Astrocyte (in vitro differentiated cells and primary cell): ENCODE results near the gene UBE2V1. TPM values are rescaled to one million over a fixed set of nuclear protein-coding genes. Genes with fewer than 3 reads are reported as not detected.

ENCODE experiments used
- DNase-seq: peaks from one replicate; pipeline ENCODE4 v3.0.0-alpha.2; 2010; ENCODE audit warnings: low read depth
- FAIRE-seq: peaks from 2 replicates; lab custom pipeline; 2011; peaks lifted over from hg19 to GRCh38; lab: Jason Lieb, UNC
- H2AFZ ChIP-seq: 2 replicates; pipeline ENCODE4 v1.6.0; 2012; ENCODE audit warnings: low read depth, low read length, inconsistent platforms
- H3K27ac ChIP-seq: 2 replicates; pipeline ENCODE4 v1.5.1; 2011; ENCODE audit warnings: low read depth, low read length, inconsistent platforms
- H3K27me3 ChIP-seq: 2 replicates; pipeline ENCODE4 v1.6.0; 2011; ENCODE audit warnings: low read length, inconsistent platforms; ENCODE audit not compliant: insufficient read depth
- H3K36me3 ChIP-seq: 2 replicates; pipeline ENCODE4 v1.5.1; 2011; ENCODE audit warnings: low read length, inconsistent platforms; ENCODE audit not compliant: insufficient read depth
- H3K4me1 ChIP-seq: 2 replicates; pipeline ENCODE4 v1.5.1; 2011; ENCODE audit warnings: low read length, inconsistent platforms; ENCODE audit not compliant: insufficient read depth
- H3K4me2 ChIP-seq: 2 replicates; pipeline ENCODE4 v1.6.0; 2012; ENCODE audit warnings: low read length, inconsistent platforms
- H3K4me3 ChIP-seq: 2 replicates; pipeline ENCODE4 v1.5.1; 2011; ENCODE audit warnings: low read depth, mild to moderate bottlenecking, low read length, inconsistent platforms; ENCODE audit not compliant: insufficient read depth
- H3K79me2 ChIP-seq: 2 replicates; pipeline ENCODE4 v1.6.0; 2012; ENCODE audit warnings: mild to moderate bottlenecking, low read length, inconsistent platforms; ENCODE audit not compliant: insufficient read depth
- H3K9ac ChIP-seq: 2 replicates; pipeline ENCODE4 v1.6.0; 2012; ENCODE audit warnings: mild to moderate bottlenecking, low read length, inconsistent platforms
- H3K9me3 ChIP-seq: 2 replicates; pipeline ENCODE4 v1.5.1; 2012; ENCODE audit warnings: low read depth, mild to moderate bottlenecking, low read length, inconsistent platforms; ENCODE audit not compliant: insufficient read depth
- H4K20me1 ChIP-seq: 2 replicates; pipeline ENCODE4 v1.6.0; 2012; ENCODE audit warnings: low read length, inconsistent platforms; ENCODE audit not compliant: insufficient read depth
- H3K27ac Mint-ChIP-seq: one replicate; pipeline ENCODE4 v1.8.0; 2021; ENCODE audit warnings: mild to moderate bottlenecking, mixed read lengths; ENCODE audit not compliant: unreplicated experiment
- H3K27me3 Mint-ChIP-seq: one replicate; pipeline ENCODE4 v1.8.0; 2021; ENCODE audit warnings: low read depth, mixed read lengths; ENCODE audit not compliant: unreplicated experiment
- H3K36me3 Mint-ChIP-seq: one replicate; pipeline ENCODE4 v1.8.0; 2021; ENCODE audit warnings: low read depth, mixed read lengths; ENCODE audit not compliant: unreplicated experiment
- H3K4me1 Mint-ChIP-seq: one replicate; pipeline ENCODE4 v1.8.0; 2021; ENCODE audit warnings: low read depth, mixed read lengths; ENCODE audit not compliant: unreplicated experiment
- H3K4me3 Mint-ChIP-seq: one replicate; pipeline ENCODE4 v1.8.0; 2021; ENCODE audit warnings: mild to moderate bottlenecking, moderate library complexity, mixed read lengths; ENCODE audit not compliant: unreplicated experiment
- H3K9me3 Mint-ChIP-seq: one replicate; pipeline ENCODE4 v1.8.0; 2021; ENCODE audit warnings: mild to moderate bottlenecking, mixed read lengths; ENCODE audit not compliant: unreplicated experiment
- EZH2 ChIP-seq: IDR thresholded peaks from 2 replicates; pipeline ENCODE4 v1.6.1; 2012; ENCODE audit warnings: mild to moderate bottlenecking, low read length, inconsistent platforms; ENCODE audit not compliant: insufficient read depth
- total RNA-seq: library from RNA; stranded (reverse); gene quantifications from 2 replicates; pipeline ENCODE4 v1.2.1, GENCODE V29; 2021
- TF ChIP-seq, protein P1 (sequence below): IDR thresholded peaks from 2 replicates; pipeline ENCODE4 v1.5.1; 2011; ENCODE audit warnings: low read depth, mild to moderate bottlenecking, inconsistent platforms, low read length, moderate library complexity; ENCODE audit not compliant: insufficient read depth

UBE2V1 gene
- total RNA-seq, 1 donor from 2014 or later: 139 TPM

DNA sequence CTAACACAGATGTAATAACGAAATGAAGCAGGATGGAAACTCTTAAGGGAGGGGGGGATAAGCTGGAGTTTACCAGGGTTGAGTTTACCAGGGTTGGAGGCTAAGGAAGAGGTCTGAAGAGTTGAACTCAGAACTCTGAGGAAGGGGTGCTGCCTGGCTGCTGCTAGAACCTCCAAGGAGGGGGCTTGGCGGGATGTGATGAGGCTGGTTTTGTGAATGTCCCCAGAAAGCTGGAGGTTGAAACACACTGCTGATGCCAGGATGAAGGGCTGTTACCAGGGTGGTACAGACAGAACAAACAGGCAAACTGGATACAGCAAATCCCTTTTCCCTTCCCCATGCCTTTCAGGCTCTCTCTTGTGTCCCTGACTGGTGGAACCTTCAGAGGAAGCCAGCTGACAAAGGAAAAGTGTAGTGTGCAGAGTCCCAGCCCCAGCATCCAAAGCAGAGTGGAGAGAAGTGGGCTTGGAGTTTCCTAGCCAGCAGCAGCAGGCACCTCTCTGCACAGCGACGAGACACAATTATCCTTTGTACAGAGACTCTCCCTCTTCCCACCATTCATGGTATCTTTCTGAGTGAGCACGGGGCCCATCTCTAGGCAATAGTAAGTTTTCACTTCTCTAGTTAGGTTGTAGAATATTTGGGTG, 23.7 kb downstream of the UBE2V1 start:
- no peak for FAIRE-seq
- no peak overlapping the region for H3K27ac Mint-ChIP-seq
- Histone ChIP-seq H2AFZ (no peak overlapping the region), H4K20me1 (peaks cover 88% of the 10 kb centered on the region), H3K36me3 (peaks cover 20% of the 10 kb centered on the region), H3K9me3 (no peaks in the 10 kb centered on the region), H3K4me1 (peaks cover 14% of the 10 kb centered on the region), H3K27ac (no peak overlapping the region), H3K79me2 (peaks cover 80% of the 10 kb centered on the region), H3K4me3 (no peak overlapping the region), H3K4me2 (no peak overlapping the region), H3K27me3 (no peaks in the 10 kb centered on the region), H3K9ac (no peak overlapping the region)
- no peak for DNase-seq
- no peaks in the 10 kb centered on the region for H3K27me3 Mint-ChIP-seq
- TF ChIP-seq EZH2: no peak
- TF ChIP-seq, protein P1, sequence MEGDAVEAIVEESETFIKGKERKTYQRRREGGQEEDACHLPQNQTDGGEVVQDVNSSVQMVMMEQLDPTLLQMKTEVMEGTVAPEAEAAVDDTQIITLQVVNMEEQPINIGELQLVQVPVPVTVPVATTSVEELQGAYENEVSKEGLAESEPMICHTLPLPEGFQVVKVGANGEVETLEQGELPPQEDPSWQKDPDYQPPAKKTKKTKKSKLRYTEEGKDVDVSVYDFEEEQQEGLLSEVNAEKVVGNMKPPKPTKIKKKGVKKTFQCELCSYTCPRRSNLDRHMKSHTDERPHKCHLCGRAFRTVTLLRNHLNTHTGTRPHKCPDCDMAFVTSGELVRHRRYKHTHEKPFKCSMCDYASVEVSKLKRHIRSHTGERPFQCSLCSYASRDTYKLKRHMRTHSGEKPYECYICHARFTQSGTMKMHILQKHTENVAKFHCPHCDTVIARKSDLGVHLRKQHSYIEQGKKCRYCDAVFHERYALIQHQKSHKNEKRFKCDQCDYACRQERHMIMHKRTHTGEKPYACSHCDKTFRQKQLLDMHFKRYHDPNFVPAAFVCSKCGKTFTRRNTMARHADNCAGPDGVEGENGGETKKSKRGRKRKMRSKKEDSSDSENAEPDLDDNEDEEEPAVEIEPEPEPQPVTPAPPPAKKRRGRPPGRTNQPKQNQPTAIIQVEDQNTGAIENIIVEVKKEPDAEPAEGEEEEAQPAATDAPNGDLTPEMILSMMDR: no peak
- peaks cover 23% of the 10 kb centered on the region for H3K4me1 Mint-ChIP-seq
- no peaks in the 10 kb centered on the region for H3K9me3 Mint-ChIP-seq
- peaks cover 7% of the 10 kb centered on the region for H3K36me3 Mint-ChIP-seq
- H3K4me3 Mint-ChIP-seq: no peak overlapping the region

DNA sequence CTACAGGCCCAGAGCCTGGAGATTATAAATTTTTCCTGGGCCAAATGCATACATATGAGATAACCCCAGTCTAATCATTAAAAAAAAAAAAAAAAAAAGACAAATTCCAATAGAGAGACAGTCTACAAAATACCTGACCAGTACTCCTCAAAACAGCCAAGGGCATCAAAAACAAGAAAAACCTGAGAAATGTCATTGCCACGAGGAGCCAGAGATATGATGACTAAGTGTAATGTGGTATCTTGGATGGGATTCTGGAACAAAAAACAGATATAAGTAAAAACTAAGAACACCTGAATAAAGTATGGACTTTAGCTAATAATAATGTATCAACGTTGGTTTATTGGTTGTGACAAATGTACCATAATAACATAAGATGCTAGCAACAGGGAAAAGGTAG, 24.9 kb downstream of the UBE2V1 start:
- H3K9me3 ChIP-seq: no peaks in the 10 kb centered on the region
- H3K27me3 ChIP-seq: no peaks in the 10 kb centered on the region
- peaks cover 14% of the 10 kb centered on the region for H3K4me1 ChIP-seq
- no peak for DNase-seq
- H3K27me3 Mint-ChIP-seq: no peaks in the 10 kb centered on the region
- H3K4me3 ChIP-seq: no peak overlapping the region
- H3K9ac ChIP-seq: no peak overlapping the region
- H3K4me3 Mint-ChIP-seq: no peak overlapping the region
- H3K36me3 ChIP-seq: peaks cover 24% of the 10 kb centered on the region
- no peak overlapping the region for H3K4me2 ChIP-seq
- TF ChIP-seq, protein P1: no peak
- TF ChIP-seq EZH2: no peak
- no peak overlapping the region for H3K27ac Mint-ChIP-seq
- FAIRE-seq: no peak
- peaks cover 3% of the 10 kb centered on the region for H3K36me3 Mint-ChIP-seq
- H3K27ac ChIP-seq: no peak overlapping the region
- peaks cover 93% of the 10 kb centered on the region for H4K20me1 ChIP-seq
- H3K9me3 Mint-ChIP-seq: no peaks in the 10 kb centered on the region
- H2AFZ ChIP-seq: no peak overlapping the region
- peaks cover 80% of the 10 kb centered on the region for H3K79me2 ChIP-seq
- peaks cover 23% of the 10 kb centered on the region for H3K4me1 Mint-ChIP-seq
